Epithelial cell of proximal tubule (primary cell): ENCODE measurements around the gene ARHGAP26. TPM values are rescaled to one million over a fixed set of nuclear protein-coding genes. Genes with fewer than 3 reads are reported as not detected.
A peak's percentile ranks its signal among the peaks of the same experiment; 100 is the strongest.

ENCODE experiments used
- DNase-seq: peaks from one replicate; pipeline ENCODE4 v3.0.0-alpha.2; 2011; ENCODE audit warnings: low read depth
- H3K4me3 ChIP-seq: 2 replicates; pipeline ENCODE4 v1.5.1; 2011; ENCODE audit warnings: low read depth, mild to moderate bottlenecking, low read length
- CTCF ChIP-seq: conservative IDR thresholded peaks from 2 replicates; pipeline ENCODE4 v1.5.1; 2012; ENCODE audit warnings: low read depth, mild to moderate bottlenecking, low read length
- total RNA-seq: library from RNA; depleted of rRNA; stranded (reverse); fragments of >200 nt; gene quantifications from 2 replicates; pipeline ENCODE4 v1.2.3, GENCODE V29; 2015

Gene ARHGAP26
- total RNA-seq, 1 donor from 2014 or later = 7.0 TPM

GRCh38 chr5:143244000-143244736, 474.0 kb downstream of the ARHGAP26 start:
- H3K4me3 ChIP-seq = no peak overlapping the region
- TF ChIP-seq CTCF = no peak
- DNase-seq = peak; percentile 88

- TF ChIP-seq CTCF = no peak
- H3K4me3 ChIP-seq = no peak overlapping the region
- DNase-seq = no peak
Observed at GRCh38 chr5:143244990-143245389, 474.8 kb downstream of the ARHGAP26 start.

- no peak for TF ChIP-seq CTCF
- no peak overlapping the region for H3K4me3 ChIP-seq
- peak; percentile 76 for DNase-seq
Observed at GRCh38 chr5:143245929-143246561, 475.9 kb downstream of the ARHGAP26 start.

- TF ChIP-seq CTCF = no peak
- no peak for DNase-seq
Observed at GRCh38 chr5:143247134-143247815, 477.1 kb downstream of the ARHGAP26 start.

GRCh38 chr5:143248391-143248790, 478.2 kb downstream of the ARHGAP26 start:
- no peak overlapping the region for H3K4me3 ChIP-seq
- no peak for DNase-seq
- TF ChIP-seq CTCF = no peak

More at GRCh38 chr5:143247134-143247815, 477.1 kb downstream of the ARHGAP26 start:
- H3K4me3 ChIP-seq = no peak overlapping the region

DNA sequence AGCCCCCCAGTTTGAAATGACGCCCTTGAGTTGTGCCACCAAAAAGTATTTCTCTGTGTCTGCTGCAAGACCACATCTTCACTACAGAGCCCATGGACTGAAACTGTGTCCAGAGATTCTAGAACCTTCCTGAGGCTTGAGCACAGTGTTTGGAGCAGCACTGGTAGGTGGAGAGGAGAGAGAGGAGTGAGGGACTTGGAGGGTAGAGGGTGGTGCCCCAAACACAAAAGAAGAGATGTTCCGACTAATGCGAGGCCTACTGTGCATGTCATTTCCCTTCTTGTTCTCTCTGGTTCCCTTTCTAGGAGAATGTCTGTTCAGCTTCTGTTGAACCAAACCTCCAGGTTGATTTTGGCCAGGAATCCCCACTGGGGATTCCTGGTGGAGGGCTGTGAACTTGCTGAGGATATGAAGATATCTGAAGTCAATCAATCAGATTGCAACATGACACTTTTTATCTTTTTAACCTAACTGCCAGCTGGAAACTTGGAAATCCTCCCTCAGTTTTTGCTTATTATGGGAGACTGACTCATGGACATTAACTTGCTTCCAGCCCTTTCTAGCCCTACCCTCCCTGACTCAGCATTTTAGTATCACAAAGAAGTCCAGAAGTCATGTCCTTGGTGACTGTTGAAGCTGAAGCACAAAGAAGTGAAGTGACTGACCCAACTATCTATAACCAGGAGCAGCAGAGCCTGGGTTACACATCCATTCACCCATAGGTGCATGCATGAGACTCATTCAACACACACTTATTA, 478.8 kb downstream of the ARHGAP26 start:
- H3K4me3 ChIP-seq = no peak overlapping the region
- no peak for TF ChIP-seq CTCF
- DNase-seq = no peak
